H1 (cell line): Measurements from ENCODE around the gene MCMBP. TPM values are rescaled to one million over a fixed set of nuclear protein-coding genes. Genes with fewer than 3 reads are reported as not detected.

ENCODE experiments used
- CTCF ChIA-PET: fragments of 300-600 bp; sonication (Branson Sonifier 250); formaldehyde crosslinking; loops from one replicate; lab custom pipeline; 2021; ENCODE audit not compliant: partially characterized antibody; lab: Charles Lee
- POLR2A ChIA-PET: fragments of 300-600 bp; sonication (Branson Sonifier 250); formaldehyde crosslinking; loops from one replicate; lab custom pipeline; 2021; ENCODE audit warnings: inconsistent platforms; ENCODE audit not compliant: partially characterized antibody; lab: Charles Lee
- DNase-seq, 2 experiments: peaks; one replicate each; pipeline versions ENCODE4 v3.0.0 to v3.0.0-alpha.2; 2010 to 2022; ENCODE audit warnings: low spot score in 2 of 2, low read depth in 1 of 2, mixed read lengths in 1 of 2
- FAIRE-seq: peaks from 2 replicates; lab custom pipeline; 2011; peaks lifted over from hg19 to GRCh38; lab: Jason Lieb, UNC
- H2AFZ ChIP-seq: 2 replicates; pipeline ENCODE4 v1.8.1; 2012; ENCODE audit warnings: low read length, inconsistent platforms
- H2AK5ac ChIP-seq: 2 replicates; pipeline ENCODE4 v1.6.1; 2013; ENCODE audit warnings: low read depth, low read length
- H2BK120ac ChIP-seq: replicated peaks from 2 replicates; pipeline ENCODE3; 2013; ENCODE audit warnings: low read depth, low read length, inconsistent platforms
- H2BK12ac ChIP-seq: 2 replicates; pipeline ENCODE4 v1.6.1; 2013; ENCODE audit warnings: low read depth, low read length
- H2BK15ac ChIP-seq: 2 replicates; pipeline ENCODE4 v1.6.1; 2013; ENCODE audit warnings: low read length
- H2BK20ac ChIP-seq: 2 replicates; pipeline ENCODE4 v1.6.1; 2013; ENCODE audit warnings: low read length
- H2BK5ac ChIP-seq: 2 replicates; pipeline ENCODE4 v1.6.1; 2013; ENCODE audit warnings: low read depth, low read length
- H3K14ac ChIP-seq: 2 replicates; pipeline ENCODE4 v1.6.1; 2013; ENCODE audit warnings: inconsistent platforms; ENCODE audit not compliant: insufficient read length
- H3K18ac ChIP-seq: 2 replicates; pipeline ENCODE4 v1.6.1; 2013; ENCODE audit warnings: low read length; ENCODE audit errors: extremely low read depth
- H3K23ac ChIP-seq: 2 replicates; pipeline ENCODE4 v1.6.1; 2013; ENCODE audit warnings: inconsistent platforms; ENCODE audit not compliant: insufficient read length
- H3K23me2 ChIP-seq: 2 replicates; pipeline ENCODE4 v1.6.1; 2013; ENCODE audit warnings: low read depth, low read length
- H3K27ac ChIP-seq: 2 replicates; pipeline ENCODE4 v1.6.1; 2011; ENCODE audit warnings: low read depth, low read length, inconsistent platforms
- H3K27me3 ChIP-seq, 4 experiments: replicated peaks in 1 of 4; 1 replicate in 1 of 4; 2 replicates in 3 of 4; pipeline versions ENCODE4 v1.6.1 to v1.8.1; 2011 to 2013; ENCODE audit warnings: low read length in 3 of 4, mild to moderate bottlenecking in 3 of 4, inconsistent platforms in 2 of 4, mixed read lengths in 2 of 4, moderate library complexity in 1 of 4; ENCODE audit not compliant: control insufficient read depth in 3 of 4, insufficient read depth in 3 of 4; ENCODE audit errors: extremely low read depth in 1 of 4
- H3K36me3 ChIP-seq, 4 experiments: 2 replicates each; pipeline versions ENCODE4 v1.6.1 to v1.8.1; 2011 to 2013; ENCODE audit warnings: mild to moderate bottlenecking in 4 of 4, low read length in 3 of 4, moderate library complexity in 2 of 4, control low read depth in 1 of 4, inconsistent platforms in 1 of 4; ENCODE audit not compliant: insufficient read depth in 4 of 4, control insufficient read depth in 2 of 4
- H3K4ac ChIP-seq: replicated peaks from 2 replicates; pipeline ENCODE3; 2013; ENCODE audit warnings: low read length, low read depth, mixed read lengths, inconsistent platforms; ENCODE audit not compliant: insufficient read length
- H3K4me1 ChIP-seq, 4 experiments: replicated peaks in 1 of 4; 1 replicate in 1 of 4; 2 replicates in 3 of 4; pipeline versions ENCODE4 v1.6.1 to v1.8.1; 2011 to 2013; ENCODE audit warnings: low read length in 3 of 4, inconsistent platforms in 2 of 4, mixed read lengths in 1 of 4; ENCODE audit not compliant: insufficient read depth in 4 of 4, control insufficient read depth in 3 of 4
- H3K4me2 ChIP-seq, 2 experiments: 2 replicates each; pipeline versions ENCODE4 v1.6.1 to v1.8.1; 2011 to 2013; ENCODE audit warnings: low read depth in 2 of 2, low read length in 2 of 2, control low read depth in 1 of 2, inconsistent platforms in 1 of 2, mild to moderate bottlenecking in 1 of 2; ENCODE audit not compliant: insufficient read depth in 1 of 2
- H3K4me3 ChIP-seq, 4 experiments: fragments of 200-600, 300-600 bp in 1 of 4; sonication (generic), shearing (Covaris generic), sonication (Bioruptor Twin) in 1 of 4; 2 replicates each; pipeline versions ENCODE4 v1.5.1 to v1.8.1; 2011 to 2016; ENCODE audit warnings: low read length in 4 of 4, low read depth in 3 of 4, control low read depth in 2 of 4, inconsistent platforms in 2 of 4, mild to moderate bottlenecking in 2 of 4, mixed read lengths in 1 of 4, moderate library complexity in 1 of 4; ENCODE audit not compliant: insufficient read depth in 2 of 4; ENCODE audit errors: extremely low read depth in 1 of 4
- H3K56ac ChIP-seq: replicated peaks from 2 replicates; pipeline ENCODE3; 2013; ENCODE audit warnings: low read depth, mild to moderate bottlenecking, mixed read lengths, low read length, inconsistent platforms; ENCODE audit not compliant: insufficient read length
- H3K79me1 ChIP-seq: 2 replicates; pipeline ENCODE4 v1.6.1; 2013; ENCODE audit warnings: low read depth, low read length, control low read depth
- H3K79me2 ChIP-seq, 2 experiments: 2 replicates each; pipeline versions ENCODE4 v1.6.1 to v1.8.1; 2012 to 2013; ENCODE audit warnings: low read length in 2 of 2, mild to moderate bottlenecking in 2 of 2, inconsistent platforms in 1 of 2; ENCODE audit not compliant: insufficient read depth in 2 of 2, control insufficient read depth in 1 of 2
- H3K9ac ChIP-seq, 4 experiments: replicated peaks in 1 of 4; 1 replicate in 1 of 4; 2 replicates in 3 of 4; pipeline versions ENCODE4 v1.6.1 to v1.8.1; 2011 to 2013; ENCODE audit warnings: low read depth in 3 of 4, low read length in 3 of 4, control low read depth in 2 of 4, mild to moderate bottlenecking in 2 of 4, moderate library complexity in 2 of 4, inconsistent platforms in 1 of 4; ENCODE audit errors: extremely low read depth in 1 of 4
- H3K9me3 ChIP-seq, 2 experiments: 2 replicates each; pipeline versions ENCODE4 v1.6.1 to v1.8.1; 2012 to 2013; ENCODE audit warnings: mild to moderate bottlenecking in 2 of 2, moderate library complexity in 2 of 2, control low read depth in 1 of 2, inconsistent platforms in 1 of 2, low read depth in 1 of 2, low read length in 1 of 2, mixed read lengths in 1 of 2; ENCODE audit not compliant: insufficient read depth in 2 of 2
- H4K20me1 ChIP-seq, 2 experiments: replicated peaks in 1 of 2; 2 replicates each; pipeline versions ENCODE3 to v1.8.1; 2011 to 2013; ENCODE audit warnings: inconsistent platforms in 2 of 2, low read length in 2 of 2, mild to moderate bottlenecking in 1 of 2; ENCODE audit not compliant: insufficient read depth in 2 of 2, control insufficient read depth in 1 of 2
- H4K5ac ChIP-seq: 2 replicates; pipeline ENCODE4 v1.6.1; 2013; ENCODE audit warnings: low read length, low read depth, mixed read lengths, inconsistent platforms; ENCODE audit not compliant: insufficient read length
- H4K8ac ChIP-seq: 2 replicates; pipeline ENCODE4 v1.8.0; 2013; ENCODE audit warnings: mild to moderate bottlenecking, moderate library complexity, low read length, inconsistent platforms; ENCODE audit not compliant: insufficient read depth; ENCODE audit errors: extremely low read depth
- H4K91ac ChIP-seq: replicated peaks from 2 replicates; pipeline ENCODE3; 2013; ENCODE audit warnings: low read length, mixed read lengths, inconsistent platforms; ENCODE audit not compliant: insufficient read length
- EP300 ChIP-seq, 2 experiments: IDR thresholded peaks; 1 replicate in 1 of 2; 2 replicates in 1 of 2; pipeline ENCODE4 v1.6.1; 2011 to 2012; ENCODE audit warnings: low read depth in 2 of 2, low read length in 2 of 2, mild to moderate bottlenecking in 2 of 2, borderline replicate concordance in 1 of 2, inconsistent platforms in 1 of 2, moderate library complexity in 1 of 2
- HDAC2 ChIP-seq, 2 experiments: fragments of 300-600 bp in 1 of 2; sonication (generic) in 1 of 2; IDR thresholded peaks; 2 replicates each; pipeline ENCODE4 v1.6.1; 2011 to 2012; ENCODE audit warnings: low read depth in 2 of 2, low read length in 2 of 2, mild to moderate bottlenecking in 2 of 2, moderate library complexity in 2 of 2, borderline replicate concordance in 1 of 2, inconsistent platforms in 1 of 2
- KDM1A ChIP-seq: fragments of 200-600, 300-600 bp; sonication (generic); IDR thresholded peaks from 2 replicates; pipeline ENCODE4 v1.7.1; 2016; ENCODE audit warnings: mild to moderate bottlenecking, low read length, borderline replicate concordance
- NANOG ChIP-seq: IDR thresholded peaks from 2 replicates; pipeline ENCODE4 v1.6.1; 2011; ENCODE audit warnings: low read length, low read depth, mild to moderate bottlenecking, inconsistent platforms; ENCODE audit not compliant: insufficient read depth, poor library complexity, severe bottlenecking
- POU5F1 ChIP-seq: IDR thresholded peaks from 2 replicates; pipeline ENCODE4 v1.6.1; 2011; ENCODE audit warnings: low read depth, mild to moderate bottlenecking, low read length, moderate library complexity
- SIN3A ChIP-seq, 2 experiments: IDR thresholded peaks in 1 of 2; conservative IDR thresholded peaks in 1 of 2; 2 replicates each; pipeline ENCODE4 v1.6.1; 2011 to 2012; ENCODE audit warnings: low read length in 2 of 2, improper control_type of control experiment in 1 of 2, low read depth in 1 of 2, mild to moderate bottlenecking in 1 of 2
- TAF7 ChIP-seq: optimal IDR thresholded peaks from 2 replicates; pipeline ENCODE3; 2011; ENCODE audit warnings: low read depth, mild to moderate bottlenecking, inconsistent platforms, low read length, moderate library complexity, borderline replicate concordance
- TBP ChIP-seq: IDR thresholded peaks from 2 replicates; pipeline ENCODE4 v1.6.1; 2011; ENCODE audit warnings: low read depth, low read length, improper control_type of control experiment
- WGBS, 2 experiments: shearing (Covaris generic) in 1 of 2; methylation state at CpG; one replicate each; pipeline versions ENCODE4 v1.1.6 to v1.1.7; 2013 to 2015; ENCODE audit warnings: low lambda C conversion rate in 2 of 2, mixed read lengths in 2 of 2, inconsistent platforms in 1 of 2, low coverage in 1 of 2, missing lambda C conversion rate in 1 of 2; ENCODE audit not compliant: insufficient replicate concordance in 2 of 2, insufficient coverage in 1 of 2, insufficient read length in 1 of 2; ENCODE audit errors: extremely low coverage in 1 of 2, missing lambda C conversion rate in 1 of 2; 5-methylcytosine and 5-hydroxymethylcytosine counted together
- polyA plus RNA-seq, 7 experiments: library from polyadenylated mRNA; depleted of rRNA in 3 of 7; stranded (reverse) in 5 of 7; unstranded in 2 of 7; fragments of >200 nt in 5 of 7; fragments of 200-250 nt in 2 of 7; gene quantifications; 1 replicate in 5 of 7; 2 replicates in 1 of 7; 4 replicates in 1 of 7; pipeline versions ENCODE4 v1.2.1 to v1.2.3, GENCODE V29; 2011 to 2013; ENCODE audit warnings: missing spikeins in 2 of 7, mixed read lengths in 2 of 7
- total RNA-seq: library from RNA; stranded (reverse); fragmentation: NEBNext Ultra II Directional; extraction: Animal tissue kit (Norgen Biotek cat#: 25700); gene quantifications from 2 replicates; pipeline ENCODE4 v1.2.1, GENCODE V29; 2021
- TF ChIP-seq, protein P1 (sequence below), 3 experiments: IDR thresholded peaks; 1 replicate in 2 of 3; 2 replicates in 1 of 3; pipeline versions ENCODE4 v1.5.1 to v1.6.1; 2011; ENCODE audit warnings: low read length in 3 of 3, mild to moderate bottlenecking in 3 of 3, inconsistent platforms in 2 of 3, low read depth in 1 of 3, moderate library complexity in 1 of 3; ENCODE audit not compliant: insufficient read depth in 1 of 3; ENCODE audit errors: control extremely low read depth in 1 of 3

MCMBP gene
- total and polyA plus RNA-seq, 2 of the 8 experiments (the other 6 are each of a cell fraction or from before 2014, with no cell fraction given), result 67.3 to 81.7 TPM

DNA sequence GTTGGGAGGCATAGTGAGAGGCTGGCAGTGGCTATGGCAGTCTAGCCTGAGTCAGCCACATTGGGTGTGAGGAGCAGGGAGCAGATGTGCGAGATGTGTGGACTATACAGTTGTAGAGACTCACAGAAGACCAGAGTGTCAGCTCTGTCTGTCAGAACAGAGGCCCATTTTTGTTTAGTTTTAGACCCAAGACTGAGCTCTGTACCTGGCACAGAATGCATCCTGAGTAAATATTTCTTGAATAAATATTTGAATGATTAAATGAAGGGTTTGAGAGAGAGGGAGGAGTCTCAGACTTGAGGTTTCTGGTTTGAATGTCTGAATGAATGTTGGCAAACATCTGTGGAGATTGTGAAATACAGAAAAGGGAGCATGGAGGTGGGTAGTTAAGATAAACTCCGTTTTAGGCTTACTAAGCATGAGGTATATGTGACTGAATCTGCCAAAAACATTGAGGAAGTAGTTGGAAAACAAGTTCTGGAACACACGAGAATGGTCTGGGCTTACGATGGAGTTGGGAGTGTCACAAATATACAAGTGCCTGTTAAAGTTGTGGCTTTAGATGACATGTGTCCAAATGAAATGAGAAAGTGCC lies 23.5 kb upstream of the MCMBP start:
- Histone ChIP-seq H2BK120ac (no peak overlapping the region), H3K56ac (no peak overlapping the region), H4K91ac (no peak overlapping the region), H3K9ac (no peak overlapping the region), H2BK5ac (no peak overlapping the region), H3K27me3 (no peaks in the 10 kb centered on the region), H4K8ac (no peak overlapping the region), H3K27ac (no peak overlapping the region), H3K79me1 (peaks cover 23% of the 10 kb centered on the region), H2BK12ac (no peak overlapping the region), H4K20me1 (peaks cover 0 to 10% of the 10 kb centered on the region in 2 experiments), H3K9me3 (no peaks in the 10 kb centered on the region), H3K4ac (no peak overlapping the region), H3K4me2 (no peak overlapping the region), H3K23me2 (peaks cover 5% of the 10 kb centered on the region), H3K36me3 (peaks cover 2 to 18% (median 10%) of the 10 kb centered on the region in 4 experiments), H2AK5ac (no peak overlapping the region), H3K4me1 (peaks cover 0 to 4% (median 0%) of the 10 kb centered on the region in 4 experiments; a peak in 2 of 7 replicates), H3K18ac (no peak overlapping the region), H3K23ac (no peak overlapping the region), H3K14ac (no peak overlapping the region), H3K79me2 (peaks cover 29 to 81% of the 10 kb centered on the region in 2 experiments), H2BK20ac (no peak overlapping the region), H4K5ac (no peak overlapping the region), H3K4me3 (no peak overlapping the region), H2AFZ (no peak overlapping the region), H2BK15ac (no peak overlapping the region)
- 91% methylated on average over 4 of the region's 4 CpGs; no CpG with 5 or more reads in 1 of the 2 experiments for WGBS, 2 experiments
- no peak for DNase-seq
- POLR2A ChIA-PET, result interaction anchor here (1.2 kb wide), 1 partner anchor 12 kb away, joined by 3 read pairs; no protein-coding TSS in a partner anchor
- FAIRE-seq, result no peak
- CTCF ChIA-PET, result interaction anchor here (1.6 to 1.7 kb wide), 2 partner anchors 24 to 145 kb away, joined by 3 to 6 read pairs; partner anchors contain the start of gene MCMBP
- TF ChIP-seq POU5F1 (no peak), HDAC2 (IDR thresholded peaks at IDR 0.05; ENCODE audit: borderline replicate concordance in 1 of 2, low read depth in 2 of 2, low read length in 2 of 2) (no peak), TBP (no peak), EP300 (IDR thresholded peaks at IDR 0.05; ENCODE audit: borderline replicate concordance in 1 of 2, low read depth in 2 of 2, low read length in 2 of 2) (no peak), KDM1A (no peak), TAF7 (no peak), NANOG (no peak), SIN3A (conservative IDR thresholded peaks at IDR 0.05 in 1 of 2, IDR thresholded peaks at IDR 0.05 in 1 of 2; ENCODE audit: low read depth in 1 of 2, low read length in 2 of 2) (no peak)
- TF ChIP-seq, protein P1, sequence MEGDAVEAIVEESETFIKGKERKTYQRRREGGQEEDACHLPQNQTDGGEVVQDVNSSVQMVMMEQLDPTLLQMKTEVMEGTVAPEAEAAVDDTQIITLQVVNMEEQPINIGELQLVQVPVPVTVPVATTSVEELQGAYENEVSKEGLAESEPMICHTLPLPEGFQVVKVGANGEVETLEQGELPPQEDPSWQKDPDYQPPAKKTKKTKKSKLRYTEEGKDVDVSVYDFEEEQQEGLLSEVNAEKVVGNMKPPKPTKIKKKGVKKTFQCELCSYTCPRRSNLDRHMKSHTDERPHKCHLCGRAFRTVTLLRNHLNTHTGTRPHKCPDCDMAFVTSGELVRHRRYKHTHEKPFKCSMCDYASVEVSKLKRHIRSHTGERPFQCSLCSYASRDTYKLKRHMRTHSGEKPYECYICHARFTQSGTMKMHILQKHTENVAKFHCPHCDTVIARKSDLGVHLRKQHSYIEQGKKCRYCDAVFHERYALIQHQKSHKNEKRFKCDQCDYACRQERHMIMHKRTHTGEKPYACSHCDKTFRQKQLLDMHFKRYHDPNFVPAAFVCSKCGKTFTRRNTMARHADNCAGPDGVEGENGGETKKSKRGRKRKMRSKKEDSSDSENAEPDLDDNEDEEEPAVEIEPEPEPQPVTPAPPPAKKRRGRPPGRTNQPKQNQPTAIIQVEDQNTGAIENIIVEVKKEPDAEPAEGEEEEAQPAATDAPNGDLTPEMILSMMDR (IDR thresholded peaks at IDR 0.05; ENCODE audit: control extremely low read depth in 1 of 3, insufficient read depth in 1 of 3, low read depth in 1 of 3, low read length in 3 of 3), result no peak
